HepG2 (cell line): ENCODE data around the gene TLCD3B. TPM values are rescaled to one million over a fixed set of nuclear protein-coding genes. Genes with fewer than 3 reads are reported as not detected.

ENCODE experiments used
- ATAC-seq: fragments of 200-7000 bp; cut with Tn5 transposase; 3 replicates; pipeline ENCODE4 v1.9.1; 2020; ENCODE audit warnings: mild to moderate bottlenecking, moderate library complexity
- BruUV-seq: library from RNA; stranded (reverse); fragments of 400-500 nt; replicated peaks from 2 replicates; lab custom pipeline; 2021; lab: Mats Ljungman, UMichigan
- CTCF ChIA-PET: fragments of 300-600 bp; formaldehyde crosslinking; extraction: SDS; loops from one replicate; lab custom pipeline; 2021; ENCODE audit warnings: low total read pairs, inconsistent platforms, low intra/inter-chr PET ratio; lab: Yijun Ruan, JAX
- POLR2A ChIA-PET: fragments of 350-600 bp; sonication (Branson Sonifier 250); formaldehyde crosslinking; loops from one replicate; lab custom pipeline; 2020; ENCODE audit warnings: antibody characterized with exemption, inconsistent platforms; lab: Yijun Ruan, JAX
- DNase-seq: peaks from one replicate; pipeline ENCODE4 v3.0.0-alpha.2; 2015; ENCODE audit warnings: low spot score
- FAIRE-seq: peaks from 3 replicates; lab custom pipeline; 2011; peaks lifted over from hg19 to GRCh38; lab: Jason Lieb, UNC
- H2AFZ ChIP-seq: one replicate; pipeline ENCODE4 v1.6.1; 2011; ENCODE audit warnings: low read length, inconsistent platforms
- H3K27ac ChIP-seq: fragments of 300-600 bp; 3 replicates; pipeline ENCODE4 v1.8.0; 2011; ENCODE audit warnings: mixed run types, mild to moderate bottlenecking, mixed read lengths, low read length, inconsistent platforms; ENCODE audit not compliant: insufficient read depth; ENCODE audit errors: extremely low read length
- H3K27me3 ChIP-seq, 2 experiments: fragments of 200-600 bp in 1 of 2; 2 replicates in 1 of 2; 3 replicates in 1 of 2; pipeline versions ENCODE4 v1.6.0 to v1.8.0; 2011; ENCODE audit warnings: low read length in 2 of 2, mild to moderate bottlenecking in 2 of 2, moderate library complexity in 2 of 2, inconsistent platforms in 1 of 2; ENCODE audit not compliant: insufficient read depth in 2 of 2, control insufficient read depth in 1 of 2
- H3K36me3 ChIP-seq, 2 experiments: fragments of 200-600 bp in 1 of 2; replicated peaks in 1 of 2; 2 replicates in 1 of 2; 3 replicates in 1 of 2; pipeline versions ENCODE4 v1.5.1 to v1.8.0; 2011; ENCODE audit warnings: low read length in 2 of 2, inconsistent platforms in 1 of 2; ENCODE audit not compliant: insufficient read depth in 2 of 2, control insufficient read depth in 1 of 2
- H3K4me1 ChIP-seq: 2 replicates; pipeline ENCODE4 v1.5.1; 2012; ENCODE audit warnings: low read length, inconsistent platforms; ENCODE audit not compliant: insufficient read depth
- H3K4me2 ChIP-seq: 2 replicates; pipeline ENCODE4 v1.6.0; 2011; ENCODE audit warnings: low read depth, low read length, inconsistent platforms
- H3K4me3 ChIP-seq, 3 experiments: fragments of 200-600 bp in 1 of 3; sonication (generic), shearing (Covaris generic) in 1 of 3; replicated peaks in 1 of 3; 2 replicates each; pipeline ENCODE4 v1.5.1; 2011 to 2016; ENCODE audit warnings: low read length in 3 of 3, inconsistent platforms in 2 of 3, low read depth in 2 of 3, mild to moderate bottlenecking in 2 of 3, control low read depth in 1 of 3, mixed read lengths in 1 of 3; ENCODE audit not compliant: insufficient read depth in 1 of 3
- H3K79me2 ChIP-seq: one replicate; pipeline ENCODE4 v1.6.1; 2011; ENCODE audit warnings: low read length, inconsistent platforms; ENCODE audit not compliant: insufficient read depth
- H3K9ac ChIP-seq: 2 replicates; pipeline ENCODE4 v1.6.0; 2011; ENCODE audit warnings: mild to moderate bottlenecking, low read depth, low read length, inconsistent platforms; ENCODE audit not compliant: insufficient read depth
- H3K9me3 ChIP-seq: 2 replicates; pipeline ENCODE4 v1.5.1; 2012; ENCODE audit warnings: mild to moderate bottlenecking, low read length
- H4K20me1 ChIP-seq: 2 replicates; pipeline ENCODE4 v1.6.0; 2011; ENCODE audit warnings: inconsistent platforms, mild to moderate bottlenecking, low read length, moderate library complexity; ENCODE audit not compliant: insufficient read depth
- TCF12 ChIP-seq, 2 experiments: fragments of 450-650 bp in 1 of 2; sonication (generic) in 1 of 2; formaldehyde crosslinking in 1 of 2; IDR thresholded peaks; 2 replicates each; pipeline versions ENCODE4 v1.6.1 to v1.8.0; 2017 to 2022; ENCODE audit warnings: antibody characterized with exemption in 1 of 2, mild to moderate bottlenecking in 1 of 2, missing genetic modification reagents in 1 of 2, moderate library complexity in 1 of 2
- ZNF232 ChIP-seq: sonication (generic); formaldehyde crosslinking; IDR thresholded peaks from 2 replicates; pipeline ENCODE4 v1.4.0; 2020; ENCODE audit warnings: missing genetic modification reagents, borderline replicate concordance
- ZNF451 ChIP-seq: sonication (generic); formaldehyde crosslinking; IDR thresholded peaks from 2 replicates; pipeline ENCODE4 v1.5.0; 2020; ENCODE audit warnings: mild to moderate bottlenecking, missing genetic modification reagents
- ZNF563 ChIP-seq: sonication (generic); formaldehyde crosslinking; IDR thresholded peaks from 2 replicates; pipeline ENCODE4 v1.8.0; 2022; ENCODE audit warnings: mild to moderate bottlenecking, moderate library complexity, missing genetic modification reagents
- ZNF703 ChIP-seq: sonication (generic); formaldehyde crosslinking; IDR thresholded peaks from 2 replicates; pipeline ENCODE4 v1.5.1; 2020; ENCODE audit warnings: missing genetic modification reagents, mild to moderate bottlenecking, moderate library complexity, borderline replicate concordance
- WGBS: methylation state at CpG from one replicate; pipeline ENCODE4 v1.1.6; 2017; ENCODE audit warnings: low lambda C conversion rate; 5-methylcytosine and 5-hydroxymethylcytosine counted together
- in situ Hi-C: cut with HindIII; loops from 2 replicates; pipeline ENCODE4 v1.10.0; 2017; ENCODE audit warnings: low pct_unique_long_range_greater_than_20kb; ENCODE audit not compliant: extremely low pct_ligation_motif_present
- intact Hi-C: fragments of 100-400 bp; cut with micrococcal nuclease; formaldehyde crosslinking; loops from one replicate; pipeline ENCODE4 v1.10.0; 2022; ENCODE audit not compliant: unreplicated experiment
- polyA plus RNA-seq, 8 experiments: library from polyadenylated mRNA; depleted of rRNA in 3 of 8; stranded (reverse) in 7 of 8; unstranded in 1 of 8; fragments of >200 nt; fragmentation: Illumina TruSeq in 4 of 8; extraction: Trizol in 4 of 8; gene quantifications; 2 replicates each; pipeline versions ENCODE4 v1.2.1 to v1.2.3, GENCODE V29; 2011 to 2016; ENCODE audit warnings: low read depth in 4 of 8, missing spikeins in 1 of 8, mixed read lengths in 1 of 8; ENCODE audit not compliant: insufficient read depth in 1 of 8
- total RNA-seq, 5 experiments: library from RNA; depleted of rRNA; stranded (reverse); fragments of >200 nt; fragmentation: Illumina TruSeq; extraction: Trizol; gene quantifications; 2 replicates each; pipeline ENCODE4 v1.2.3, GENCODE V29; 2016; ENCODE audit warnings: low read depth in 1 of 5
- TF ChIP-seq, protein P1 (sequence below): sonication (generic); formaldehyde crosslinking; IDR thresholded peaks from 2 replicates; pipeline ENCODE4 v1.5.1; 2020; ENCODE audit warnings: missing genetic modification reagents, mild to moderate bottlenecking, borderline replicate concordance

TLCD3B gene
- total and polyA plus RNA-seq, 2 of the 13 experiments (the other 11 are each of a cell fraction or from before 2014, with no cell fraction given), result not detected

- TF ChIP-seq, protein P1, sequence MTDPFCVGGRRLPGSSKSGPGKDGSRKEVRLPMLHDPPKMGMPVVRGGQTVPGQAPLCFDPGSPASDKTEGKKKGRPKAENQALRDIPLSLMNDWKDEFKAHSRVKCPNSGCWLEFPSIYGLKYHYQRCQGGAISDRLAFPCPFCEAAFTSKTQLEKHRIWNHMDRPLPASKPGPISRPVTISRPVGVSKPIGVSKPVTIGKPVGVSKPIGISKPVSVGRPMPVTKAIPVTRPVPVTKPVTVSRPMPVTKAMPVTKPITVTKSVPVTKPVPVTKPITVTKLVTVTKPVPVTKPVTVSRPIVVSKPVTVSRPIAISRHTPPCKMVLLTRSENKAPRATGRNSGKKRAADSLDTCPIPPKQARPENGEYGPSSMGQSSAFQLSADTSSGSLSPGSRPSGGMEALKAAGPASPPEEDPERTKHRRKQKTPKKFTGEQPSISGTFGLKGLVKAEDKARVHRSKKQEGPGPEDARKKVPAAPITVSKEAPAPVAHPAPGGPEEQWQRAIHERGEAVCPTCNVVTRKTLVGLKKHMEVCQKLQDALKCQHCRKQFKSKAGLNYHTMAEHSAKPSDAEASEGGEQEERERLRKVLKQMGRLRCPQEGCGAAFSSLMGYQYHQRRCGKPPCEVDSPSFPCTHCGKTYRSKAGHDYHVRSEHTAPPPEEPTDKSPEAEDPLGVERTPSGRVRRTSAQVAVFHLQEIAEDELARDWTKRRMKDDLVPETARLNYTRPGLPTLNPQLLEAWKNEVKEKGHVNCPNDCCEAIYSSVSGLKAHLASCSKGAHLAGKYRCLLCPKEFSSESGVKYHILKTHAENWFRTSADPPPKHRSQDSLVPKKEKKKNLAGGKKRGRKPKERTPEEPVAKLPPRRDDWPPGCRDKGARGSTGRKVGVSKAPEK (CRISPR knock-in tag), result no peak
- TF ChIP-seq ZNF563 (CRISPR knock-in tag), result no peak
Measured at GRCh38 chr16:29986931-29987330, 44.1 kb downstream of the TLCD3B start (continued).

DNA sequence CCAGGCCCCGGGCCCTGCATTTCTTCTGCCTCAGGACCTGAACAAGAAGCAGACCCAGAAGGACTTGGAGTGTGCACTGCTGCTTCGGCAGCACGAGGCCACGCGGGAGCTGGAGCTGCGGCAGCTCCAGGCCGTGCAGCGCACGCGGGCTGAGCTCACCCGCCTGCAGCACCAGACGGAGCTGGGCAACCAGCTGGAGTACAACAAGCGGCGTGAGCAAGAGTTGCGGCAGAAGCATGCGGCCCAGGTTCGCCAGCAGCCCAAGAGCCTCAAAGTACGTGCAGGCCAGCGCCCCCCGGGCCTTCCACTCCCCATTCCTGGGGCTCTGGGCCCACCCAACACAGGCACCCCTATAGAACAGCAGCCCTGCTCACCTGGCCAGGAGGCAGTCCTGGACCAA, 44.8 kb downstream of the TLCD3B start:
- intact Hi-C loops, result no loop called here
- in situ Hi-C loops, result no loop called here
- no peaks in the 10 kb centered on the region for H3K79me2 ChIP-seq
- no peak for TF ChIP-seq ZNF451 (CRISPR knock-in tag)
- TF ChIP-seq ZNF703 (CRISPR knock-in tag), result no peak
- TF ChIP-seq TCF12 (IDR thresholded peaks at IDR 0.05), result no peak
- no peak for TF ChIP-seq TCF12 (CRISPR knock-in tag; IDR thresholded peaks at IDR 0.05)
- no peak for TF ChIP-seq ZNF232 (CRISPR knock-in tag)
- TF ChIP-seq, all 625 proteins: peak for 0
- ATAC-seq (no peak), DNase-seq (no peak), FAIRE-seq (no peak)
- CTCF ChIA-PET, result no interaction called here
- Histone ChIP-seq H3K27ac (no peak overlapping the region), H3K4me2 (no peak overlapping the region), H3K36me3 (peaks cover 57 to 98% of the 10 kb centered on the region in 2 experiments), H3K4me3 (no peak overlapping the region), H4K20me1 (no peaks in the 10 kb centered on the region), H3K4me1 (no peaks in the 10 kb centered on the region), H2AFZ (no peak overlapping the region), H3K27me3 (no peaks in the 10 kb centered on the region), H3K9ac (no peak overlapping the region), H3K9me3 (no peaks in the 10 kb centered on the region)
- BruUV-seq, result no TSS peak
- POLR2A ChIA-PET, result interaction anchor here (1.3 kb wide), 1 partner anchor 13 kb away, joined by 6 read pairs; no protein-coding TSS in a partner anchor
- WGBS, result over 99% methylated on average over 20 of the region's 20 CpGs
